OCI-LY1 (cell line): ENCODE results near the gene PRICKLE4.

ENCODE experiments used
- H2AFZ ChIP-seq: fragments of 200-600 bp; sonication (generic), shearing (Covaris generic); 2 replicates; pipeline ENCODE4 v1.6.0; 2014; ENCODE audit warnings: antibody characterized with exemption, mild to moderate bottlenecking, low read length
- H3F3A ChIP-seq: fragments of 200-600 bp; sonication (generic), shearing (Covaris generic); 2 replicates; pipeline ENCODE4 v1.6.0; 2014; ENCODE audit warnings: mild to moderate bottlenecking, antibody characterized with exemption, low read length, moderate library complexity; ENCODE audit not compliant: insufficient read depth
- H3K27ac ChIP-seq: fragments of 200-600 bp; sonication (generic); 2 replicates; pipeline ENCODE4 v1.5.1; 2014; ENCODE audit warnings: low read length, mixed run types, mild to moderate bottlenecking, low read depth; ENCODE audit not compliant: poor library complexity, severe bottlenecking
- H3K27me3 ChIP-seq: fragments of 200-600 bp; sonication (generic); 2 replicates; pipeline ENCODE4 v1.6.0; 2014; ENCODE audit warnings: antibody characterized with exemption, mild to moderate bottlenecking, low read length, moderate library complexity; ENCODE audit not compliant: insufficient read depth
- H3K36me3 ChIP-seq: fragments of 200-600 bp; sonication (generic); 2 replicates; pipeline ENCODE4 v1.6.1; 2014; ENCODE audit warnings: mild to moderate bottlenecking, antibody characterized with exemption, low read length, moderate library complexity, mixed read lengths; ENCODE audit not compliant: insufficient read depth
- H3K4me1 ChIP-seq: fragments of 200-600 bp; sonication (generic); 2 replicates; pipeline ENCODE4 v1.5.1; 2014; ENCODE audit warnings: mild to moderate bottlenecking, low read length, moderate library complexity; ENCODE audit not compliant: insufficient read depth, severe bottlenecking
- H3K4me2 ChIP-seq: fragments of 200-600 bp; sonication (generic), shearing (Covaris generic); 2 replicates; pipeline ENCODE4 v1.6.1; 2014; ENCODE audit warnings: low read length
- H3K4me3 ChIP-seq: fragments of 200-600 bp; sonication (generic); 2 replicates; pipeline ENCODE4 v1.5.1; 2014; ENCODE audit warnings: low read length, low read depth, mild to moderate bottlenecking, mixed read lengths; ENCODE audit not compliant: poor library complexity, severe bottlenecking
- H3K79me2 ChIP-seq: fragments of 200-600 bp; shearing (Covaris generic); 2 replicates; pipeline ENCODE4 v1.6.1; 2016; ENCODE audit warnings: mixed run types, low read length, mixed read lengths; ENCODE audit not compliant: insufficient read depth
- H3K9ac ChIP-seq: fragments of 200-600 bp; sonication (generic), shearing (Covaris generic); 2 replicates; pipeline ENCODE4 v1.6.1; 2014; ENCODE audit warnings: mild to moderate bottlenecking, low read length, mixed read lengths
- H3K9me2 ChIP-seq: fragments of 200-600 bp; sonication (generic), shearing (Covaris generic); 2 replicates; pipeline ENCODE4 v1.6.1; 2014; ENCODE audit warnings: low read depth, mild to moderate bottlenecking, low read length, mixed read lengths
- H3K9me3 ChIP-seq: fragments of 200-600 bp; shearing (Covaris generic); 2 replicates; pipeline ENCODE4 v1.6.1; 2014; ENCODE audit warnings: low read length, mixed read lengths
- H4K20me1 ChIP-seq: fragments of 200-600 bp; sonication (generic), shearing (Covaris generic); 2 replicates; pipeline ENCODE4 v1.6.0; 2016; ENCODE audit warnings: mild to moderate bottlenecking, low read length; ENCODE audit not compliant: insufficient read depth
- EZH2 ChIP-seq: fragments of 200-600 bp; sonication (generic), shearing (Covaris generic); IDR thresholded peaks from 2 replicates; pipeline ENCODE4 v1.8.0; 2017; ENCODE audit warnings: borderline replicate concordance, mixed run types, mild to moderate bottlenecking, antibody characterized with exemption, low read length, moderate library complexity, mixed read lengths
- TF ChIP-seq, protein P1 (sequence below): fragments of 200-600 bp; sonication (generic), shearing (Covaris generic); IDR thresholded peaks from 2 replicates; pipeline ENCODE4 v1.5.1; 2017; ENCODE audit warnings: mild to moderate bottlenecking, antibody characterized with exemption, low read length, moderate library complexity, mixed read lengths

Gene PRICKLE4

DNA sequence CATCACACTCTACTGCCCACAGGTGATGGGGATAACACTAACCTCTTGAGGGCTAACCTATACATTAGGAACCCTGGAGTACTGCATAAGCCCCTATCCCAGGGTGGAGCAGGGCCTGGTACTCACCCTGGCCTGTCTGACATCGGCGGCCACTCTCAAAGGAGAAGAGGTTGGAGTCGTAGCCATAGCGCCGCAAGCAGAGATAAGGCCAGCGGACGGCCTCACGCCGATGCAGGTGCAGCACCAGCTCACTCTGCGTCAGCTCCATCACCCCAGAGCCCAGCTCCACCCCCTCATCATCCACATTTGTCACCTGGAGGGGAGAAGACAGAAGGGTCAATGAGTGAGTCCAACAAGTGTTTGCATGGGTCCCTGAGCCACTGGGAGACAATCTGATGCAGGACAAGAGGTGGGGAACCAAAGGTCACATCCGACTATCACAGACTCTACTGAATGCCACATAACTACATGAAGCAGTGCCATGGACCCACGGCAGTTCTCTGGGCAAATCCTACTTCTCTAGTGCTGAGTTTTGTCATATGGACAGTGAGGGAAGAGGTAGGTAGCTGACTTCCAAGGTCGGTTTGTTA, 5.2 kb upstream of the PRICKLE4 start:
- Histone ChIP-seq H4K20me1 (no peaks in the 10 kb centered on the region), H3K9ac (no peak overlapping the region), H3K79me2 (no peaks in the 10 kb centered on the region), H3K4me1 (peaks cover 8% of the 10 kb centered on the region), H3K4me3 (no peak overlapping the region), H3K36me3 (peaks cover 19% of the 10 kb centered on the region; the same call in 1 of the 2 replicates), H2AFZ (no peak overlapping the region), H3K27ac (no peak overlapping the region), H3K4me2 (no peak overlapping the region), H3K27me3 (no peaks in the 10 kb centered on the region), H3K9me3 (no peaks in the 10 kb centered on the region), H3F3A (no peaks in the 10 kb centered on the region), H3K9me2 (no peaks in the 10 kb centered on the region)
- TF ChIP-seq, protein P1, sequence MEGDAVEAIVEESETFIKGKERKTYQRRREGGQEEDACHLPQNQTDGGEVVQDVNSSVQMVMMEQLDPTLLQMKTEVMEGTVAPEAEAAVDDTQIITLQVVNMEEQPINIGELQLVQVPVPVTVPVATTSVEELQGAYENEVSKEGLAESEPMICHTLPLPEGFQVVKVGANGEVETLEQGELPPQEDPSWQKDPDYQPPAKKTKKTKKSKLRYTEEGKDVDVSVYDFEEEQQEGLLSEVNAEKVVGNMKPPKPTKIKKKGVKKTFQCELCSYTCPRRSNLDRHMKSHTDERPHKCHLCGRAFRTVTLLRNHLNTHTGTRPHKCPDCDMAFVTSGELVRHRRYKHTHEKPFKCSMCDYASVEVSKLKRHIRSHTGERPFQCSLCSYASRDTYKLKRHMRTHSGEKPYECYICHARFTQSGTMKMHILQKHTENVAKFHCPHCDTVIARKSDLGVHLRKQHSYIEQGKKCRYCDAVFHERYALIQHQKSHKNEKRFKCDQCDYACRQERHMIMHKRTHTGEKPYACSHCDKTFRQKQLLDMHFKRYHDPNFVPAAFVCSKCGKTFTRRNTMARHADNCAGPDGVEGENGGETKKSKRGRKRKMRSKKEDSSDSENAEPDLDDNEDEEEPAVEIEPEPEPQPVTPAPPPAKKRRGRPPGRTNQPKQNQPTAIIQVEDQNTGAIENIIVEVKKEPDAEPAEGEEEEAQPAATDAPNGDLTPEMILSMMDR, result no peak
- TF ChIP-seq EZH2, result no peak

DNA sequence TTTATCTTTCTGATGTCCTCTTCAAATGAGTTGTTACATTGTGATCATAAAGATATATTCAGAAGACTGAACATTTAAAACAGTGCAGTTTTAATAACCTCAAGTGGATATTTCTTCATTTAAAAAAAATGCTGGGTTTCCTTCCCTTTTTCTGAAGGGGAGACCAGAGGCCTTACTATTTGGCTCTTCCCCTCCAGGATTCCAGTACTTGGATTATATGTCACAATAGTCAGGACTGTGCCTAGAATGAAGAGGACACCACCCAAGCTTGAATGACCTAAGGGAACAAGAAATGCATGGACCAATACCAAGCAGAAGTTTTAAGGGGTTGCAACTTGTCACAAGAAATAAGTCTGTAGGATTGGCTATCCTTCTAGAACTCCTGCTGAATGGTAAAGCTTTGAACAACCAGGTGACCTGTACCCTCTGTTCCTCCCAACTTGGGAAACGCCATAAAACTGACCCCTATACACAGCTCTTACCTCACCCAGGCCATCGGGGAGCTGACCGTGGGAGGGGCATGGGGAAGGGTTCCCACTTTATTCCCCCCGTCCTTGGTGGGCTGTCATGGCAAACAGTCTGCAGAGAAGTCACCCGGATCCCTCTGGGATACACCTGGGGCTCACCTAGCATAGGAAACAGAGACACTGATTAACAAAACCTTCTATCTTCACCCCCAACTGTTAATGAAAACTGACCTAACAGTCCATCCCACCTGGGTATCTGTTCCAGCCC, 2.9 kb upstream of the PRICKLE4 start:
- H3K9me2 ChIP-seq, result no peaks in the 10 kb centered on the region
- H2AFZ ChIP-seq, result no peak overlapping the region
- H3K9me3 ChIP-seq, result no peaks in the 10 kb centered on the region
- H3K27me3 ChIP-seq, result 0 out of 2 replicates have a peak, but pooled peaks cover 5% of the 10 kb centered on the region
- no peak overlapping the region for H3K9ac ChIP-seq
- no peak overlapping the region for H3K4me3 ChIP-seq
- H3K4me2 ChIP-seq, result no peak overlapping the region
- no peaks in the 10 kb centered on the region for H4K20me1 ChIP-seq
- H3F3A ChIP-seq, result no peaks in the 10 kb centered on the region
- H3K79me2 ChIP-seq, result no peaks in the 10 kb centered on the region
- peaks cover 13% of the 10 kb centered on the region for H3K4me1 ChIP-seq
- no peak overlapping the region for H3K27ac ChIP-seq
- no peak for TF ChIP-seq EZH2
- TF ChIP-seq, protein P1, result no peak
- H3K36me3 ChIP-seq, result peaks cover 6% of the 10 kb centered on the region; the same call in 1 of the 2 replicates

DNA sequence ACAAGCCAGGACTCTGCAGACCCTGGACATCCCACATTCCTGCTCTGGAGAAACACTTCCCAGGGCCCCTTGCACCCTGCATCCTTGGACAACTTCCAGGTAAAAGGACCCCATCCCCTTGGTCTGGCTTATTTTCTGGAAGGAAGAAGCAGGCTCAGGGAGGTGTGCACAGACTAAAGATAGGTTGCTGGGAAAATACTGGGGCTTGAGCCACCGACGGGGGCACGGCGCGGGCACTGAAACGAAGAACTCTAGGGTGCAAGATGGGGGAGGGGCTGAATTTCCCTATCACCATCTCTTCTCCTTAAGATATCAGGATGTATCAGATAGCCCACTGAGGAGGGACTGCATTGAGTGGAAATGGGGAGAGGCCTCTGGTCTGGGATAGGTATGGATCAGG, 1.7 kb upstream of the PRICKLE4 start:
- H3K27ac ChIP-seq, result no peak overlapping the region

More for the DNA sequence above, 1.7 kb upstream of the PRICKLE4 start:
- no peak for TF ChIP-seq EZH2
- TF ChIP-seq, protein P1, result no peak
- Histone ChIP-seq H3F3A (no peaks in the 10 kb centered on the region), H3K79me2 (no peaks in the 10 kb centered on the region), H4K20me1 (no peaks in the 10 kb centered on the region), H3K9me2 (no peaks in the 10 kb centered on the region), H3K9me3 (no peaks in the 10 kb centered on the region), H3K36me3 (peaks cover 6% of the 10 kb centered on the region; the same call in 1 of the 2 replicates), H3K9ac (peak overlapping the region; percentile 82), H3K4me3 (peak overlapping the region; percentile 66), H3K4me2 (peak overlapping the region; percentile 95), H3K27me3 (0 out of 2 replicates have a peak, but pooled peaks cover 5% of the 10 kb centered on the region), H3K4me1 (peaks cover 13% of the 10 kb centered on the region), H2AFZ (no peak overlapping the region)
